Ovary (tissue), 9 donors: ENCODE results near the gene PRAMEF12. TPM values are rescaled to one million over a fixed set of nuclear protein-coding genes. Genes with fewer than 3 reads are reported as not detected.

Source experiments
- DNase-seq, 5 donors: peaks; one replicate each; pipeline ENCODE4 v3.0.0-alpha.2; 2019 to 2020
- H3K27ac ChIP-seq, 2 donors: fragments of 200-600 bp; one replicate each; pipeline versions ENCODE4 v1.5.1 to v1.8.0; 2019 to 2022
- H3K27me3 ChIP-seq: fragments of 200-600 bp; one replicate; pipeline ENCODE4 v1.8.0; 2022
- H3K36me3 ChIP-seq: fragments of 200-600 bp; sonication (generic); one replicate; pipeline ENCODE4 v1.5.1; 2019
- H3K4me1 ChIP-seq: one replicate; pipeline ENCODE4 v1.8.1; 2013; ENCODE audit warnings: mild to moderate bottlenecking, moderate library complexity; ENCODE audit not compliant: insufficient read depth
- H3K4me3 ChIP-seq: fragments of 200-600 bp; sonication (generic); one replicate; pipeline ENCODE4 v1.5.1; 2017
- H3K9me3 ChIP-seq, 2 donors: fragments of 200-600 bp in 1 of 2; sonication (generic) in 1 of 2; one replicate each; pipeline versions ENCODE4 v1.5.1 to v1.8.1; 2013 to 2019; ENCODE audit warnings: mild to moderate bottlenecking in 1 of 2, moderate library complexity in 1 of 2
- EP300 ChIP-seq: sonication (generic); formaldehyde crosslinking; IDR thresholded peaks from one replicate; pipeline ENCODE4 v1.6.1; 2017; ENCODE audit warnings: antibody characterized with exemption
- POLR2A ChIP-seq: fragments of 450-650 bp; IDR thresholded peaks from one replicate; pipeline ENCODE4 v1.6.1; 2017; ENCODE audit warnings: antibody characterized with exemption, mild to moderate bottlenecking, moderate library complexity
- WGBS, 3 donors: extraction: QIAGEN DNeasy Blood & Tissue Kit in 1 of 3; methylation state at CpG; one replicate each; pipeline versions ENCODE4 v1.1.5 to v1.1.7; 2013 to 2017; 5-methylcytosine and 5-hydroxymethylcytosine counted together
- intact Hi-C, 4 donors: fragments of 100-400 bp; cut with DNase I; formaldehyde crosslinking; loops; one replicate each; pipeline versions ENCODE4 v1.11.0 to v1.15.1; 2022 to 2023
- polyA plus RNA-seq, 2 donors: library from polyadenylated mRNA; stranded (reverse); fragments of 200-250 nt in 1 of 2; fragments of 350-450 nt in 1 of 2; fragmentation: Illumina TruSeq in 1 of 2; extraction: RNeasy Lipid Tissue Mini Kit (QIAGEN cat#74804) in 1 of 2; gene quantifications; one replicate each; pipeline ENCODE4 v1.2.3, GENCODE V29; 2013 to 2014
- total RNA-seq, 7 donors: library from RNA; depleted of rRNA in 2 of 7; stranded (reverse); fragments of >200 nt in 2 of 7; fragmentation: NEBNext Ultra II Directional in 3 of 7; extraction: Animal tissue kit (Norgen Biotek cat#: 25700) in 3 of 7; gene quantifications; one replicate each; pipeline versions ENCODE4 v1.1.0 to v1.2.4, GENCODE V29; 2016 to 2023
- TF ChIP-seq, protein P1 (sequence below), 3 donors: fragments of 450-650 bp in 2 of 3; fragments of 200-600 bp in 1 of 3; IDR thresholded peaks; one replicate each; pipeline versions ENCODE4 v1.5.1 to v1.8.0; 2016 to 2022; ENCODE audit warnings: antibody characterized with exemption in 3 of 3, mild to moderate bottlenecking in 1 of 3
- donor health status: DM: no; HTN: no; CAD: no; lungs with moderate emphysema.
- donor health status: DM: no; HTN: no; CAD: no.
- donor health status: Bipolar disorder and iron deficiency.
- donor health status: DM: yes; HTN: yes; CAD: no.
- donor health status: DM: no; HTN: no; CAD: no.
- donor health status: DM: yes; HTN: yes; CAD: no.

The PRAMEF12 gene
- total and polyA plus RNA-seq, 9 donors: not detected

DNA sequence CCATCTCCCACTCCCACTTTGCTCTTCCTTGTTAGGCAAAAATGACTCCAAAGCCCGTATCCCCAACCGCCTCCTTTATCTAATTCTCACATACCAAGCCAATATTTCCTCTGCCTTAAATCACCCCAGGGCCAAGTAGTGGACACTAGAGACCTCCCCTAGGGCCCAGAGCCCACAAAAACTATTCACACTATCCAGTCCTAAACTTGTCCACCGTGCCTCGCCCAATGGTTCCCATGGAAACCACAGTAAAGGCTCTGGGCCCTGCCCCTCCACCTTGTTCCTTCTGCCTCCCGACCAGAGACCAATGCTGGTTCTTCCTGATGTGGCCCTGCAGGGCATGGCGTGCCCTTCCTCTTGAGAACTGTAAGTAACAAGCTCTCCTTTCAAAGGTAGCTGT lies 15.7 kb upstream of the PRAMEF12 start:
- no peak overlapping the region for H3K27ac ChIP-seq
- TF ChIP-seq EP300: no peak
- no peak for TF ChIP-seq POLR2A
- TF ChIP-seq, protein P1, sequence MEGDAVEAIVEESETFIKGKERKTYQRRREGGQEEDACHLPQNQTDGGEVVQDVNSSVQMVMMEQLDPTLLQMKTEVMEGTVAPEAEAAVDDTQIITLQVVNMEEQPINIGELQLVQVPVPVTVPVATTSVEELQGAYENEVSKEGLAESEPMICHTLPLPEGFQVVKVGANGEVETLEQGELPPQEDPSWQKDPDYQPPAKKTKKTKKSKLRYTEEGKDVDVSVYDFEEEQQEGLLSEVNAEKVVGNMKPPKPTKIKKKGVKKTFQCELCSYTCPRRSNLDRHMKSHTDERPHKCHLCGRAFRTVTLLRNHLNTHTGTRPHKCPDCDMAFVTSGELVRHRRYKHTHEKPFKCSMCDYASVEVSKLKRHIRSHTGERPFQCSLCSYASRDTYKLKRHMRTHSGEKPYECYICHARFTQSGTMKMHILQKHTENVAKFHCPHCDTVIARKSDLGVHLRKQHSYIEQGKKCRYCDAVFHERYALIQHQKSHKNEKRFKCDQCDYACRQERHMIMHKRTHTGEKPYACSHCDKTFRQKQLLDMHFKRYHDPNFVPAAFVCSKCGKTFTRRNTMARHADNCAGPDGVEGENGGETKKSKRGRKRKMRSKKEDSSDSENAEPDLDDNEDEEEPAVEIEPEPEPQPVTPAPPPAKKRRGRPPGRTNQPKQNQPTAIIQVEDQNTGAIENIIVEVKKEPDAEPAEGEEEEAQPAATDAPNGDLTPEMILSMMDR (IDR thresholded peaks at IDR 0.05): no peak

DNA sequence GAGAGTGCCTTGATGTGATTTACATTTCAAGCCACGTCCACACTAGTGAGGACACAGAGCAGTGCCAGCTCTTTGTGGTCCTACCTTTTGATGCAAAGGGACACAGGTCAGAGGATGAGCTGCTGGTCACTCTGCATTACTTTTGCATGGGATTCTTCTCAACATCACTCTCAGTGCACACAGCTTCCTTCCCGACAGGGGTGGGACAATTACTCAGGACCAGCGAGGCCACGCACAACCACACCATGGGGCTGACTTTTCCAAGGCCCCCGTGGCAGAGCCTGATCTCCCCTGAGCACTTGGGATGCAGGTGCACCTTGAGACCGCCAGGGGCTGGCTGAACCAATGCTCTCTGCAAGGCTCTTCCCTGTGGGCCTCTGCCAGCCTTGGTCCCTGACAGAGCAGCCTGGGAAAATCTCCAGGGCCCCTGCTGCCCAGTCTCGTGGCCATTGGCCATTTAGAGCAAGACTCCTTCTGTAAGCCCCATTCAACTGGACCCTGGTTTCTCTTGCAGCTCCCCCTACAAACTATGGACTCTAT lies 13.2 kb upstream of the PRAMEF12 start:
- no peak for DNase-seq
- H3K4me3 ChIP-seq: no peak overlapping the region
- H3K36me3 ChIP-seq: no peaks in the 10 kb centered on the region
- TF ChIP-seq, protein P1 (IDR thresholded peaks at IDR 0.05): no peak
- TF ChIP-seq EP300 (no peak), POLR2A (no peak)
- intact Hi-C loops: no loop called here
- H3K27me3 ChIP-seq: no peaks in the 10 kb centered on the region
- H3K9me3 ChIP-seq: no peaks in the 10 kb centered on the region
- no peaks in the 10 kb centered on the region for H3K4me1 ChIP-seq
- 53 to 64% (median 61%) methylated on average over 7 of the region's 7 CpGs for WGBS, 3 donors
- no peak overlapping the region for H3K27ac ChIP-seq

More for the DNA sequence above, 15.7 kb upstream of the PRAMEF12 start:
- no peak overlapping the region for H3K4me3 ChIP-seq
- no peaks in the 10 kb centered on the region for H3K9me3 ChIP-seq
- H3K36me3 ChIP-seq: no peaks in the 10 kb centered on the region
- intact Hi-C loops: no loop called here
- no peak for DNase-seq
- H3K27me3 ChIP-seq: no peaks in the 10 kb centered on the region
- H3K4me1 ChIP-seq: no peaks in the 10 kb centered on the region
- 46 to 49% (median 49%) methylated on average over 6 of the region's 6 CpGs for WGBS, 3 donors

DNA sequence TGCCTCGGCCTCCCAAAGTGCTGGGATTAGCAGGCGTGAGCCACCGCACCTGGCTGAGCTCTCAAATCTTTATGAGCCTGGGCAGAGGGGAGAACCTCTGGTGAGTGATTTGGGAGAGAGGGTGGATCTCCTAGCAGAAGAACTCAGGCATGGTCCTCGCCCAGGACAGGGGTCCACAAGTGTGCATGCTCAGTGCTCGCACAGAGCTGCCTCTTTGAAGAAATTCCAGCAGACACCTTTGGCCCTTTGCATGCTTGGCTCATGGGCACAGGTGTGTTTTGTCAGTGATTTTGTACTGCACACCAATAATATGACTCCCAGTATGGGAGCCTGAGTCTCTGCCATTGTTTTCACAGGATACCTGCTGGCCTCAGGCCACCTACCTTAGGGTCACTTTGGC lies 11.8 kb upstream of the PRAMEF12 start:
- no peak overlapping the region for H3K4me3 ChIP-seq
- intact Hi-C loops: no loop called here

DNA sequence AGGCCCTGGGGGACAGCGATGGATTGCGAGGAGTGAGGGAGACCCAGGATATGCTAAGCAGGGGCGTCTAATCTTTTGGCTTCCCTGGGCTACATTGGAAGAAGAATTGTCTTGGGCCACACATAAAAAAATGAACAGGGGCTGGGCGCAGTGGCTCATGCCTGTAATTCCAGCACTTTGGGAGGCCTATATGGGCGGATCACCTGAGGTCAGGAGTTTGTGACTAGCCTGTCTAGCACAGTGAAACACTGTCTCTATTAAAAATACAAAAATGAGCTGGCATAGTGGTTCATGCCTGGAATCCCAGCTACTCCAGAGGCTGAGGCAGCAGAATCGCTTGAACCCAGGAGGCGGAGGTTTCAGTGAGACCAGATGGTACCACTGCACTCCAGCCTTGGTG lies 10.8 kb upstream of the PRAMEF12 start:
- Histone ChIP-seq H3K4me3 (no peak overlapping the region), H3K36me3 (no peaks in the 10 kb centered on the region), H3K9me3 (no peaks in the 10 kb centered on the region), H3K27me3 (no peaks in the 10 kb centered on the region), H3K4me1 (no peaks in the 10 kb centered on the region), H3K27ac (no peak overlapping the region)
- TF ChIP-seq, protein P1 (IDR thresholded peaks at IDR 0.05): no peak
- TF ChIP-seq EP300: no peak
- no peak for TF ChIP-seq POLR2A
- intact Hi-C loops: no loop called here
- WGBS, 3 donors: 73 to 77% (median 76%) methylated on average over 7 of the region's 7 CpGs
- DNase-seq: no peak

More for the DNA sequence above, 11.8 kb upstream of the PRAMEF12 start:
- WGBS, 3 donors: 73 to 76% (median 76%) methylated on average over 5 of the region's 5 CpGs
- H3K27me3 ChIP-seq: no peaks in the 10 kb centered on the region
- no peak overlapping the region for H3K27ac ChIP-seq
- H3K4me1 ChIP-seq: no peaks in the 10 kb centered on the region
- H3K9me3 ChIP-seq: no peaks in the 10 kb centered on the region
- TF ChIP-seq EP300 (no peak), POLR2A (no peak)
- TF ChIP-seq, protein P1 (IDR thresholded peaks at IDR 0.05): no peak
- H3K36me3 ChIP-seq: no peaks in the 10 kb centered on the region
- no peak for DNase-seq
